ENCODE results near the gene ROMO1.
"Not testable (repeated sequence)": the region's sequence is repeated elsewhere in the genome, so short reads cannot be mapped to it uniquely, and the experiment has no call there.

ROMO1 gene

DNA sequence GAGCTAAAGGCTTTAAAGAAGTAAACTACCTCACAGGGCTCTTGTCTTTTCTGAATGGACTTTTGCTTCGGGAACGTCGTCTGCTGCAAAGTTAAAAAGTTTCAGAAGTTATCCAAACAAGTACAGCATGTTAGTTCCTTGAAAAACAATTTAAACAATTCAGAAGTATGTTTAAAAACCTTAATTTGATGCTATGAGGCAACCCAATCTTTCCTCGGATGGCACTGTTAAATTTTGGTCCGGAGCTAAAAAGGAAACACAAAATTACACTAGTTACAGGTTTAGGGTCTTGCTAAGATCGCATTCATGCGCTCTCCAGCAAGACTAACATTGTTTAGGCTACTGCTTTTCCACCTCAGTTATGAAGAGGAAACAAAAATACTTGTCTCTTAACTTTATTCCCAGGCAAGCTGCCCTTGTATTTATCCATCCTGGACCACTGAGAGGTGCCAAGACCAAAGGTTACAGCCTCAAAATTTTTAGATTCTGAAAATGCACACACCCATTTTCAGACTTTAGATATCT is 30.1 kb downstream of the ROMO1 start:
- no peak for DNase-seq (ENCODE audit: low read depth in 3 of 3, low spot score in 1 of 3)

DNA sequence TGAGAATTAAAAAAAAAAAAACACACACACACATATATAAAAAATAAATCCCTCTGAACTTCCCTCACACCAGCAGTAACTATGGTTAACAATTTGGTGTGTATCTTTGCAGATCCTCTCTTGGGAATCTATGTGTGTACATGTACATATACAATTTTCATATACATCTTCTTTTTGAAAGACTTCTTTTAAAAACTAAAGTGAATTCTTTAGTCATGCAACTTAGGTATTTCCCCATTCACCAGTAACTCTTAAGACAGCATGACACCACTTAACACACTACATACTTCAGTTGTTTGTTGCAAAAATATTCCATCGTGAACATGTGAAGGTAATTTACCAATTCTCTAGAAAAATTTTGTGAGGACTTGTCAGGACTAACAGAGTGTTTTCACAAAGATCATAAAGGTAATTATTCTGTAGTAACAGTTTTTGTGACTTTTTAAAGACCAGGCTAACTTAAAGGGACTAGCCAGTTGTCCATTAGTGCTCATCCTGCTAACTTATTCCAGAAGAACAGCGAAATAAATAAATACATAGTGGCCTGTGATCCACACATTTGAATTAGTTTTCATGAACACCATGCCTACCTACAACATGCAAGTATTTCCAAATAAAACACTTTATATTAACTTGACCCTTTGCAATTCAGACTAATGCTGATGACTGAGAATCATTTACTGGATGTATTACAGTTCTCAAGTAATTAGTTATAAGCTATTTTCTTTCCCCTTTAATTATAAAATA is 30.8 kb downstream of the ROMO1 start:
- DNase-seq (ENCODE audit: low read depth in 3 of 3, low spot score in 1 of 3) = no peak

DNA sequence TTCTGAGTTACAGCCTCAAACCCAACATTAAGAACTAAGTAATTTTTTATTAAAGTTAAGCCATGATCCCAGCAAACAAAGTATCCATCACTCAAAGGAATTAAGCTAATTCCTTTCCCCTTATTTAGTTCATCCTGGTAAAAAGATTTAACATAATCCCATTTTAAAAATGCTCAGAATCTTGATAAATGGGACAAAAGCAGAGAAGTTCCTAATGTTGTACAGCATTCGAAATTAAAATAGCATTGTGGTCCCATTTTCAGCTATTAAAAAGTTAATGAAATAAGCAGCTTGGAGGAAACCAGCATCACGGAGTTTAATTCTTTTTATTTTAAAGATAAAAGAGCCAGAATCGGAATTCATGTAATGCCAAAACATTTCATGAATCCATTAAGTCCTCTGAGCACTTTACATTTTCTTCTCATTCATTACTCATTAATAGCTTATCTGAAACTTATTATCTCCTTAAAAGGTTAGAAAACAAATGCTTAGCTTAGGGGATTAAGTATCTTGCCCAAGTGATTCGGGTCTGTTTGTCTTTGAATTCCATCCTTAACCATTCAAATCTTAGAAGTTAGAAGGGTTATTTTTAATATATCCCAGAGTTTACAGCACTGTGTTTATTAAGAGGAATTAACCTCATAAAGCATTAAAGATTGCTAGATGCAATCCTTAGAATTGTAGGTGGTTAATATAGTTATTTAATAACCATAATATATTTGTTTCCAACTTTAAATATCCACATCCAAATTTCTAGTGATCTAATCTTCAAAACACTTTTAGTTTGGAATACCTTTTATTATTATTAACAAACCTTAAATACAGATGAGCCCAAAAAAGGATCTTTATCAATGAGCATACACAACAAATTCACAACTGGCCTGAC is 31.6 kb downstream of the ROMO1 start:
- no peak for DNase-seq (ENCODE audit: low read depth in 3 of 3, low spot score in 1 of 3)

DNA sequence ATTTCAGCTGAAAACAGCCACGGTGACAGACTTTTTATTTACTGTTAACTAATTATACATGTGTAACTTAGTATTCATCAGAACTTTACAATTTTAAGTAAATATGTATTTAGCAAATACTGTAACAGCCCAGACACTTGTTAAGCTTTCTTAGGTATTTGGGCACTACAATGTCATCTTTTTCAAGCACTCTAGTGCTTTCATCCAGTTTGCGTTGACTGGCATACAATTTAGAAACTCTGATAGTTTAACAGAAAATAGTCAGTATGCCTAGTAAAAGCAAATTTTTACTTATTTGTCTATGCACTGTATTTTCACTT is 32.2 kb downstream of the ROMO1 start:
- DNase-seq (ENCODE audit: low read depth in 3 of 3, low spot score in 1 of 3) = no peak

DNA sequence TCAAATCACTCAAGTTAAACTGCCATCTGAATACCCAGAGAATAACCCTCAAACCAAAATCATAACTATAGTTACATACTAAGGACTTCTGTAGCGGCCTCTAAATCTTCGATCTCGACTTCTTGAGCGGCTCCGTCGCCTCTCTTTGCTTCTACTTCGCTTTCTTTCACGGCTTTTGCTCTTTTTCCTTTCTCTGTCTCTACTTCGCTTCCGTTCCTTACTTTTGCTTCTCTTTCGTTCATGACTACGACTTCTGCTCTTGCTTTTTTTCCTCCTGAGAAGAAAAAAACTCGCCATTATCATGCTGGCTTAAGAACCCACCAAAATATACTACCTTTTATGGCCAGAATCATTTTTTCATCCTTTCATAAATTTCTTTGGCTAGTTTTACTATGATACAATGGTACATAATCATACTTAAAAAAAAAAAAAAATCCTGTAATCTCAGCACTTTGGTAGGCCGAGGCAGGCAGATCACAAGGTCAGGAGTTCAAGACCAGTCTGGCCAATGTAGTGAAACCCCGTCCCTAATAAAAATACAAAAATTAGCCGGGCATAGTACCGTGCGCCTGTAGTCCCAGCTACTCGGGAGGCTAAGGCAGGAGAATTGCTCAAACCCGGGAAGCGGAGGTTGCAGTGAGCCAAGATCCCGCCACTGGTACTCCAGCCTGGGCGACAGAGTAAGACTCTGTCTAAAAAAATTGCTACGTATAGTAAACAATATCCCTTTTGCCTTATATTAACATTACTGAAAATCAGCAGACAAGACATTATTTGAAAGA is 32.8 kb downstream of the ROMO1 start:
- DNase-seq (ENCODE audit: low read depth in 3 of 3, low spot score in 1 of 3) = no peak

DNA sequence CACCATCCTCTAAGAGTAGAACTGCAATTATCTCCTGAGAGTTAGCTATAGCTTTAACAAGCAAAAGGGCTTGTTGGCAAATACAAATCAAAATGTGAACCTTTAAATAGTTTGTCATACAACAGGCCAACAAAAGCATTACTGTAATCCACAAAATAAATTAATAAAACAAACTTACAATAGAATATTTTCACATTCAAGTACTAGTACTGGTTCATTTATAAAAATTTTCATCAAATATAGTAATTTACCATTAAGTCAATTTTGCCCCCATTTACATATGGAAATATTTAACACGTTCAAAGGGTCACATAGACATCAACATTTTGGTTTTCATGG is 33.4 kb downstream of the ROMO1 start:
- no peak for DNase-seq (ENCODE audit: low read depth in 3 of 3, low spot score in 1 of 3)

DNA sequence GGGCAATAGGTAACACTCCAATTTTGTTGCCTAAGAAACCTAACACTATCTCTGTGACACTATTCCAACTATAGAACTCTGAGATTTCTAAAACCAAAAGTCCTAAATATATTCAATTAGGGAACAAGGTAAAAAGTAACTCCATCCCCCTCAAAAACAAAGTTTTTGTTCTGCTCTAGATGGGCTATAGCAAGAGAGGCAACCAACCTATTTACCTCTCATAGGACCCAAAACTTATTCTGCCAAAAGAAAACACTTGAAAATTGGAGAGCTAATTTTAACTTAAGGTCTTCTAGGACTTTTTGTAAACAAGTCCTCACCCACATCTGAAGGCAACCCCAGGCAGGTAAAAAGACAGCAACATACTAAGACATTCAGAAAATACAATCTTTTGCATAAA is 35.2 kb downstream of the ROMO1 start:
- DNase-seq (ENCODE audit: low read depth in 3 of 3, low spot score in 1 of 3) = no peak

DNA sequence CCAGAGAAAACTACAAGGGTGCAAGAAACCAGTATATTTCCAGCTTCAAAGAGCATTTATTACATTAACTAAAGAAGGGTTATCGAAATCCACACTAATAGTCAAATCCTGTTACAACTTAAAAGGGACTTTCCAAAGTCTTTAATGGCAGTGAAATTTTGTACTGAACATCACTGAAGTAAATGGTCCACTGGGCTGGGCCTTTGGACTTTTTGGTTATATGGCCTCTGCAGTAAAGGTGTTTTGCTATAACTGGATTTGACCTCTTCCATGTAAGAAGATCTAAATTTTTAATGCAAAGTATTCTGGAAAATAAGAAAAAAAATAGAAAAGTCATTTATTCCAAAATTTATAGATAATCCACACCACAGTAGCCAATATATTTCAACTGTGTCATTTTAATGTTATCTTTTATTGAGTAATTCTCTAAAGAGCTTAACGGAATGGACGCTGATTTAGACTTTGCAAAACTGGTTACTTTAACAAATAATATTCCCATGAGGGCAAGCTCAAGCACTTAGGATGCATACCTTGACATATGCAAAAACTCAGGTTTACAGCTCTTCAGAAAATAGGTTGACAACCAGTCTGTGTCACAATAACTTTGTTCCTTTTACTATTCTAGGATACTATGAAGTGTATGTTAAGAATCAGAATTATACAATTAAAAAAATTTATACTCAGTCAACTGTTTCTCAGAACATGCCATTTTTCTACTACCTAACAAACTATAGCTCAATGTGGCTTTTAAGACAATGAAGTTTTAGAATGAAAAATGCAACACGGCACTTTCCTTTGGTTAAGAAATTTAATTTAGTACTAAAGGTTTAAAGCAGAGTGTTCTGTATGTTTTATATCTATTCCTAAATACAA is 35.8 kb downstream of the ROMO1 start:
- no peak for DNase-seq (ENCODE audit: low read depth in 3 of 3, low spot score in 1 of 3)

DNA sequence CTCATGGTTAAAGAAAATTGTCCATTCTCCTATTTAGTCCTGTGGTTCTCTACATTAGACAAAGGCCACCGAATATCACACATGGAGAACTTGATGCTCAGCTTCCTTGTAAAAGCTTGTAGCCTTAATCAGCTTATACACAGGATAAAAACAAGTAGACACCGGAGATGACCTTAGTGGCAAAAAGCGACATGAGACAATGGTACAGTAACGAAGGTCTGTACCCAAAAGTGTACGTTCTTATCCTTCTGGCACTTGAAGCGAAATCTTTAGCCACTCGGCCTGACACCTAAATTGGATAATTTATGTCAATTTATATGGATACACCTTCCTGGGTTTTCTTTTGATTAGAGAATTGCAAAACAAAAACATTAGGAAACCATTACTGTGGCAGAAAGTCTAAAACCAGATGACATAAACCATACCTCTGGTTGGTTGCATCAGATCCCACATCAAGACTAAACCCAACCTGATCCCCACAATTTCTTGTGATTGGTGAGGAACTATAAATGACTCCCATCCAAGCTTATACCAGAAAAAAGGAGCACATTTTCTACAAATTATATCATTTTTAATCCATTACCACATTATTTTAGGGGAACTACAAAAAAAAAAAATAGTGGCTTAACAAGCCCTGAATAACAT is 36.7 kb downstream of the ROMO1 start:
- DNase-seq (ENCODE audit: low read depth in 3 of 3, low spot score in 1 of 3) = no peak

DNA sequence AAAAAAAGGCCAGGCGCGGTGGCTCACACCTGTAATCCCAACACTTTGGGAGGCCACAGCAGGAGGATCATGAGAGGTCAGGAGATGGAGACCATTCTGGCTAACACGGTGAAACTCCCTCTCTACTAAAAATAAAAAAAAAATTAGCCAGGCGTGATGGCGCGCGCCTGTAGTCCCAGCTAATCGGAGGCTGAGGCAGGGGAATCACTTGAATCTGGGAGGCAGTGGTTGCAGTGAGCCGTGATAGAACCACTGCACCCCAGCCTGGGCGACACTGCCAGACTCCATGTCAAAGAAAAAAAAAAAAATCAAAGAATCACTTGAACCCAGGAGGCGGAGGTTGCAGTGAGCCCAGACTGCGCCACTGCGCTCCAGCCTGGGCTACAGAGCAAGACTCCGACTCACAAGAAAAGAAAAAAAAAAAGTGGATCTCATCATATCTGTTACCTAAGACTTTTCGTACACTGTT is 38.7 kb downstream of the ROMO1 start:
- no peak for DNase-seq (ENCODE audit: low read depth in 3 of 3, low spot score in 1 of 3)

DNA sequence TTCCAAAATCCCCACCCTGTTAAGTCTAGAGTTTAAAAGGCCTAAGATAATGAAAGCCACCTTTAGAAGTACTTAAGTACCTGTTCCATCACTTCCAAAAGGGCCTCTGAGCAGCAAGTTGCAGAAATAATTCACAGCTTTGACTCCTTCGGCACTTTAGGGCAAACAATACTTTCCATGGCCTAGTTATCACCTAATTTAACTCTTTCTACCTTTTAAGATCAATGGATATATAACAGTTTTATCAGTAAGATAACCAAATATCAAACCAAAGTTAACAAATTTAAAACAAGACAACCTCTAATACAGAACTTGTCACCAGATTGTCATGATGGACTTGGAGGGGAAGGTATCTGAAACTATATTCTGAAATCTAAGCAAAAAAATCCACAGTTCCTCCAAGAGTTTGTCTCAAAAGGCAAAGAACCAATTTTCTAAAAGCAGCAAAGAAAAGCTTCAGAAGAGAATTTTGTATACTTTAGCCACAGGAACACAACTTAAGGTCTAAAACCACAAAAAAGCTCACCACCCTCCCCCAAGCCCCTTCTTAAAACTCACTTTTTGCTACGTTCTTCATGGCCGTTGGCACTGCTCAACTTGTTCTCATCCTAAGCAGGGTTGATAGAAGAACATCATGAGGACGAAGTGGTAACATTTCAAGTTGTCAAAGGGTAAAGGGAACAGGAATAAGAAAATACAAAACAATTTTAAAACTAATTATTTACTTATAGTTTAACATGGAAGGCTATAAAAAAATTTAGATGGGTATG is 39.4 kb downstream of the ROMO1 start:
- no peak for DNase-seq (ENCODE audit: low read depth in 3 of 3, low spot score in 1 of 3)

DNA sequence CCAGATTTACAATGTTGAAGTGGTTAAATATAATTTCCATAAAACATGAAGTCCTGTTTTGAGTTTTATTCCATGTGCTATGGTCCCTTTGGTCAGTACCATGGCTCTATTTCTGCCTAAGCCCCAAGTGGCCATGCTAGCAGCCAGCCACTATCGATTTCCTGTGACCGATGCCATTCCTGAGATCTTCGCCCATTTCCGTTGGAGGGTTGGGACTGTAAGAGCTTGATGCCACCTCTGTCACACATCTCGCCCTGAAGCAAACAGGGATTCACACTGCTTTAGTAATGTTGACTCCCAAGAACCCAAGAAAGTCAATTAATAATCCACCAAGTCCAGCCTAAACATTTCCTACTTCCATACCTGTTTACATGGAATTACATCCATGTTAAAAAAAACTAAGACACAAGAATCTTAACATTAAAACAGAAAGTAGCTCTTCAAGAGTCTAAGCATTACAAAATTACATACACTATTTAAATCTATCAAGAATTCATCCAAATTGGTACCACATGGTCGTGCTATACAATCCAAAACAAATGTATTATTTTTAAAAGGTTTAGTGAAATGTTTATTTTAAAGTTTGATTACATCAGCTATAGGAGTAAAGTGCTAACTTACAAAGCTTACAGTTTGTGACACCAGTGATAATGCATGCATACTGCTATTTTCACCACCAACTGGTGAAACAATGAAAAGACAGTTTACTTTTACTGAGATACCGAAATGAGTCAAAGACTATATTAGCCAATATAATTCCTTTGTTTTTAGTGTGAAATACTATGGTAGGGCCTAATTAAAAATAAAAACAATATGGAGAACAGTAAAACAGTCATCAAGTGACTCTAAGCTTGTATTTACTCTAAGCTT is 40.3 kb downstream of the ROMO1 start:
- DNase-seq (ENCODE audit: low read depth in 3 of 3, low spot score in 1 of 3) = no peak

DNA sequence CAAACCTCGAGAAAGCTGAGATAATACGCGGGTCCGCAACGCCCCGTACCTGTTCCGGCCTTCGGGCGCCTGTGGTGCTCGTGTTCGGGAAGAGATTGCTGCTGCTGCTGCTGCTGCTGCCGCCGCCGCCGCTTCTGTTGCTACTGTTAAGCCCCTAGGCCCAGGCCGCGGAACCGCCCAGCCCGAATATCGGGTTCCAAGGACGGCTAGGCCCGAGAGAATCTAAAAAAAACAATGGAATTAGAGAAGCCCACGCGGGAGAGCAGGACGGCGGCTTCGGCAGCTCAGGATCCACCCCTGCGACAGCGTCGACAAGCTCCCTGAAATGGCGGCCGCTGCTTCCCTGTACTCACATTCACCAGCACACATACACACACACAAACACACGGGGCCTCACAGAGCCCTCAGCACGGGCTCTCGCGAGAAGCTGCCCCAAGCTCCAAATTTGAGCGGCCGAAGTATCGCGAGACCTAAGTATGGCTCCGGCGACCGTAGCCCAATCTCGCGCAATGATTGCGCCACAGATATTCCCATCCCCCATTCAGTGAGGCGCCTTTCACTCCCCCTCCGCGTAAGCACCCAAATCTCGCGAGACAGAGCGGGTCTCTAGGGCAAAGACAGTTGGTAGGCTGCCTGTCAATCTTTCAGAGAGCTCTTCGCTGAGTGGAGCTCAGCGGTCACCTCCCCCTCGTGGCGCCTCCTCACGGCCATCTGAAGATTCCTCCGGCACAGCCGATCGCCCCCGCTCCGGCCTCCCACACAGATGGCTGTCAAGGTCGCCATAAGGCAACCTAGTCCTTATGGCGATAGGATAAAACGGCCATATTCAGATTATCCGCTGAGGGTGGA is 42.9 kb downstream of the ROMO1 start, which contains the start of gene RBM39:
Gene RBM39, minus strand, starts transcription at position 369 of the 849 bp plus-strand sequence. CDS start 1,386 bp downstream, outside the sequence.
- peak; percentile 93 to 99 (median 98) for DNase-seq (ENCODE audit: low read depth in 3 of 3, low spot score in 1 of 3)

DNA sequence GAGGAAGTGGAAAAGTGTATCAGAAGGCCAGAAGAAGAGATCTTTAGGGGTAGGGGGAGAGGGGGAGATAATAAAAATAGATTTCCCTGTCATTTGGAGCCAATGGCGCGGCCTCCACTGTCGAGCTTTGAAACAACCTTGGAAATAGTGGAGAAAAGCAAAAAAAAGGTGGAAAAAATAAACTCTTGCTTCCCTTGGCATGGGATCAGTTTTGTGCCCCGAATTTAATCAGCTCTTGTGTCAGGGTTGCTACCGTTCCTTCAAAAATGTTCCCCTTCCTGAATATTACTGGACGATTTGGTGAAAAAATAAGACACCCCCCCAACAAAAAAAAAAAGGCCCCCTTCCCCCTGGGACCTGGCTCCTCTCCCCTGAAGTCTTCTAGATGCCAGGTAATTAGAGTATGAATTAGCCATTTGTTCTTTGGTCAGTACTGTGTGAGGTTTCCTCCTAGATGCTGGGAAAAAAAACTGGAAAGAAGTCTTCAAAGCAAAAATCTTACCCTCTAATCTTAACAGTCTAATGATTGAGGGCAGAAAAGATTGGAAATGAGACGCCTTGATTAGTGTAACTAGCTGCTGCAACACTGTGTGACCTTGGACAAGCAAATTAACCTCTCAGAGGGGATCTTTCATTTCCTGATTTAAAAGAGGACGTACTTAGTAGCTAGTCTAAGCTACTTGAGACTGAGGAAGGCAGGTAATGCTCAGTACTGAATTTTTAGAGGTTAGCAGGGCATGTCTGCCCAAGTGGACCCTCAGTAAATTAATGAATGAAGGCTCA is 43.7 kb downstream of the ROMO1 start:
- DNase-seq (ENCODE audit: low read depth in 3 of 3, low spot score in 1 of 3) = no peak

DNA sequence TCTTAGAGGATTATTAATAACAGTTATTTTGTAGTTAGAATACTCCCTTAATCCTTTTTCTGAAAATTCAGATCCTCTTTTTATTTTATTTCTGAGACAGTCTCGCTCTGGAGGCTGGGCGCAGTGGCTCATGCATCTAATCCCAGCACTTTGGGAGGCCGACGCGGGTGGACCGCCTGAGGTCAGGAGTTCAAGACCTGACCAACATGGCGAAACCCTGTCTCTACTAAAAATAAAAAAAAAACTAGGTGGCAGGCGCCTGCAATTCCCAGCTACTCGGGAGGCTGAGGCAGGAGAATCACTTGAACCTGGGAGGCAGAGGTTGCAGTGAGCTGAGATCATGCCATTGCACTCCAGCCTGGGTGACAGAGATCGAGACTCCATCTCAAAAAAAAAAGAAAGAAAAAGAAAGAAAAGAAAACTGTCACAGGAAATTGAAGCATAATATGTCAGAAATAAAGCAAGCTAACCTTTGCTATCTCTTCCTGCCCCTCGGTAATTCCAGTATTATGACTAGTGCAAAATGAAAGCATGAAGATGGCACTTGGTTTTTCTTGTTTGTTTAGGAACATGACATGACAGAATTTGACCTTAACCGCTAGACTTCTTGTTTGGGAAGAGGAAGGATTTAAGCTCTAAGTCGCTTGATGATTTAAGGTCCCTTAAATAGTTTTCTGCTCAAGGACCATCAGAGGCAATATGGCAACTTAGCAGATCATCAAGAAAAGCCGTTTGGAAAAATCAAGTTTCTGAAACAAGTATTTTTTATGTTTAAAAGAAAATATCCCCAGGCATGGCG is 44.7 kb downstream of the ROMO1 start:
- no peak for DNase-seq (ENCODE audit: low read depth in 3 of 3, low spot score in 1 of 3)

DNA sequence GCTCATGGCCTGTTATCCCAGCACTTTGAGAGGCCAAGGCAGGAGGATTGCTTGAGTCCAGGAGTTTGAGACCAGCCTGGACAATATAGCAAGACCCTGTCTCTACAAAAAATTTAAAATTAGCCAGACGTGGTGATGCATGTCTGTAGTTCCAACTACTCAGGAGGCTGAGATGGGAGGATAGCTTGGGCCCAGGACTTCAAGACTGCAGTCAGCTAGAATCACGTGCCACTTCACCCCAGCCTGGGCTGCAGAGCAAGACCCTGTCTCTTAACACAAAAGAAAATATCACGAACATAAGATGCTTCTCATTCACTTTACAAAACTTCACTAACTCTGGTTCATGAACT is 45.3 kb downstream of the ROMO1 start:
- not testable (repeated sequence) for DNase-seq (ENCODE audit: low read depth in 3 of 3, low spot score in 1 of 3)

Data from stimulated activated CD4-positive, alpha-beta T cell treated with anti-CD3 and anti-CD28 coated beads, TNF-alpha, amount 100 ng/mL, for 1 hour (primary cell).